Measurements from ENCODE around the gene EDIL3.

The EDIL3 gene

DNA sequence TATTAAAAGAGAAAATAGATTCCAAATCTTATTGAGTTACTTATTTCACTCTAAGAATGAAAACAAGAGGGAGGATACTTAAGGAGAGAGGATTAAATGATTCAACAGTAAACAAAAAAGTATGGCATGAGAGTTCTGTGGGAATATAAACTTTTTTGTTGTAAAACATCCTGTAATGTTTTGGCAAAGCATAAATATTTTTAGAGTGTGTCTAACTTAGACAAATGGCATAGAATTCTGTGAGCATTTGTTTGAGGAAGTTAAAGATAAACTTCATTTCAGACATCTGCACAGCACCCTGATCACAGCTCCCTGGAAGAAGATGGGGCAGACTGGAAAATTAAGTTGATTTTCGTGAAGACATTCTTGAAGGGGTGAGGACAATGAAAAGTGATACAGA, 417.3 kb downstream of the EDIL3 start:
- no peak for DNase-seq (ENCODE audit: low read depth, low spot score)

DNA sequence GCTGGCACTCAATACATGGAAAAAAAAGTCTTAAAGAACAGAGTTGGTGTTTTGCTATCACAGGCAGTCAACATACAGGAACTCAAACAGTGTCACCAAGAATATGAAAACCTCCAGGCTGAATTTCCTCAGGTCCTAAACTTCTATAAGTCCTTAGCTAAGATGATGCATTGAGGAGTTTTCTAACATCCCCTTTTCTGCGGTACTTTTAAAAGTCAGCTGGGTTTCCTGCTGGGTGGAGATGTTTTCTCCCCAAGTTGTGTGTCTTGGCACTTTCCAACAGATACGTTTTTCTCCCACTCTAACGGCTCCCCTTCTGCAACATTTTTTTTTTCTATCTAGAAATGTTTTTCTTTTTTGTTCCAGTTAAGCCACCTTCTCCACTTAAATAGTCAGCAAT, 419.2 kb downstream of the EDIL3 start:
- no peak for DNase-seq (ENCODE audit: low read depth, low spot score)

DNA sequence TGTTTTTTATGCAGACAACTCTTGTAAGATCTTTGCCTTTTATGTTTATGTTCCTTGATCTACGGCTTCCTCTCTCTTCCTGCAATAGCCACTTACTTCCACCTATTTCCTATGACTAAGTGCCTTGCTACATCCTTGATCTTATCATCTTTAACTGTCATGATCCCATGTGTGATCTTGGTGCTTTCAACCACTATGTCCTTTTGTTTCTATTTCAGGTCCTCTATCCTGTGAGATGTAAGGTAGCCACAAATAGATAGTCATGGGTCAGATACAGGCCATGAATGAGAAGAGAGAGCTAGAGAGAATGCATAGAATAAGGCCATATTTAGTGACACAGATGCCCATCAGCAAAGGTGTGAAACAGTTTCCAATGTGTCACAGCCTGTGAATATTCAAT, 420.4 kb downstream of the EDIL3 start:
- no peak for DNase-seq (ENCODE audit: low read depth, low spot score)

DNA sequence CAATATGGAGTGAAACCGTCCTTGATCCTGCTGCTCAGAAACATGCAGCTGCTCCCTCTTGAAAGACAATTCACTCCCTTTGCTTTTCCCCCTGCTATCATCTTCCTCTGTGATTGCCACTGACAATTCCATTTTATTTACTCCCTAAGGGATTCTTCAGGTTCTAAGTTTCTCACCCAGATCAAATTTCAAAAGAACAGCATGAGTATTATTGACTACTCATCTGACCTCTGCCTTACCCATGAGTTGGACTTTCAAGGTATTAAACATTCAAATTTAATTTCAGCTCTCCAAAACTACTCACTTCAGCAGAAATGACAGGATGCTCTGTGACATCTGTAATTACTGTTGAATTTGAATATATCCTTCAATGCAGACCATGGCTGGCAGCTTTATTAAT, 427.5 kb downstream of the EDIL3 start:
- no peak for DNase-seq (ENCODE audit: low read depth, low spot score)

DNA sequence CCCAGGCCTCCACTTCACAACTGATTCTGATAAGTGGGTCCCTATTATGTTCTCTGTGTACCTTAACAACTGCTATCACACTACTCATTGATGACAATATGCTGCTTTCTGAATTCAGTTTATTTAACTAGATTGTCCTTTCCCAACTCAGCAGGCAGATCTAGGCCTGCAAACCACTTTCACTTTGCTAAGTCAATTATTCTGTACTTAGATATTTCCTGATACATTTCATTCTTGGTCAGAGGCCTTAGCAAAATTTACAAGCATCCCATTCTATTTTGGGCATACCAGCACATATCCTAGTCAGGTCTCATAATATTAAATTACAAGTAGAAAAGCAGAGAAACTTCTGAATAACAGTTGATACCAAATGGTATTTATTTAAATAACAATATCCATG, 428.3 kb downstream of the EDIL3 start:
- DNase-seq (ENCODE audit: low read depth, low spot score) = no peak

- DNase-seq (ENCODE audit: low read depth, low spot score) = no peak
Observed at GRCh38 chr5:83955916-83956315, 428.8 kb downstream of the EDIL3 start.

GRCh38 chr5:83947763-83948162, 436.9 kb downstream of the EDIL3 start:
- DNase-seq (ENCODE audit: low read depth, low spot score) = no peak

GRCh38 chr5:83946516-83946915, 438.2 kb downstream of the EDIL3 start:
- DNase-seq (ENCODE audit: low read depth, low spot score) = no peak

DNA sequence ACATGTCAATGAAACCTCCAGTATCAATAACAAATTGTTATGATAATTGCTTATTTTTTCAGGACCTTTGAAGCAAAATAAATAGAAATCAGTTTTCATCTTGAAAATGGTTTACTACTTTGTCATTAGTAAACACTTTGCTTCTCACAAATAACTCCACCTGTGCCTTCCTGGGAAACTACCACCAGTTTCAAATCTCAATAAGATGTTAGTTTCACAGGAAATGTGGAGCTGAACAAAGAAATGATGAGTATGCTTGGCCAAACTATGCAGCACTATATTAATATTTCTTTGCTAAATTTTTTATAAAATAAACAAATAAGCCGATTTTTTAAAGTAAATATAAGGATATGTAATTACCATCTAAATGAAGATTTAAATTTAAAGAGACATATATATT, 442.5 kb downstream of the EDIL3 start:
- DNase-seq (ENCODE audit: low read depth, low spot score) = no peak

GRCh38 chr5:83937837-83938236, 446.8 kb downstream of the EDIL3 start:
- DNase-seq (ENCODE audit: low read depth, low spot score) = no peak

DNA sequence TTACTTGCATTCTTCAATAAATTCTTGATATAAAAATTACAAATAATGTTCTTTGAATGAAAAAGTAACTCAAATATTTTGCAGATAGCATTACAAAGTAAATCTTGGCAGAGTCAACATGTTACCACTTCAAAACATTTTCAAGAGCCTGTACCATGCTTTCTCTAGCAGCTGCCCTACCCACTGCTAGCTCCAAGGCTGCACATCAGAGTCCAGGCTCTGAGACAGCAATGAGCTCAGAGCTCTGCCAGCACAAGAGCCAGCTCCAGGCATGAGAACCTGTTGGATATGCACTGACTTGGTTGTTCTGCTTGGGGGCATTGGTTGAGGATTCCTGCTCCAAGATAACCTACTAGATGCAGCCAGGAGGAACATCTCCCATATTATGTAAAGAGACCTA, 452.7 kb downstream of the EDIL3 start:
- no peak for DNase-seq (ENCODE audit: low read depth, low spot score)

DNA sequence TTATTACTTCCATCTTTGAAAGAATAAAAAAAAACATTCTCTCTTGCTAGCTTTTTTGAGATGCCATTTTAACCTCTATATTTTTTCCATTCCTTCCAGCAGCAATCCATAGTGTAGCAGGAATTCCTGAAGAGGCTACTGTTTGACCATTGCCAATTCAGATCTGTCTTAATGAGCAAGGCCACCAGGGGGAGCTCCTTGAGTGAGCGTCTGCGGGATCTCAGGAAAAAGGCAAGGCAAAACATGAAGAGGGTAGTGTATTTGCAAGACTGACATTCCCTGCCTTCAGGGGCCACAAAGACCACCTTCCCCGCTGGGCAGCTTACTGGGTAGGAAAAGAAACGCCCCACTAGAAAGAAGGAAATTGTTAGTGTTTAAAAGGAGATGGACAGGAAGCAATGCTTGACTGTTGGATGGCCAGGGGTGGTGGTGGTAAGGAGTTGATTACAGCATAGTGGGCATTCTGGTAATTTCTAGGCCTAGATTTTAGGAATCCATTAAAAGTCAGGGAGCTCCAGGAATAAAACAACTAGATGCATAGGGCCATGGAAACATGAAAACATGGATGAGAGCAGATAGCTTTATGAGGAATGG, 457.4 kb downstream of the EDIL3 start:
- no peak for DNase-seq (ENCODE audit: low read depth, low spot score)

GRCh38 chr5:83925955-83926337, 458.7 kb downstream of the EDIL3 start:
- no peak for DNase-seq (ENCODE audit: low read depth, low spot score)

DNA sequence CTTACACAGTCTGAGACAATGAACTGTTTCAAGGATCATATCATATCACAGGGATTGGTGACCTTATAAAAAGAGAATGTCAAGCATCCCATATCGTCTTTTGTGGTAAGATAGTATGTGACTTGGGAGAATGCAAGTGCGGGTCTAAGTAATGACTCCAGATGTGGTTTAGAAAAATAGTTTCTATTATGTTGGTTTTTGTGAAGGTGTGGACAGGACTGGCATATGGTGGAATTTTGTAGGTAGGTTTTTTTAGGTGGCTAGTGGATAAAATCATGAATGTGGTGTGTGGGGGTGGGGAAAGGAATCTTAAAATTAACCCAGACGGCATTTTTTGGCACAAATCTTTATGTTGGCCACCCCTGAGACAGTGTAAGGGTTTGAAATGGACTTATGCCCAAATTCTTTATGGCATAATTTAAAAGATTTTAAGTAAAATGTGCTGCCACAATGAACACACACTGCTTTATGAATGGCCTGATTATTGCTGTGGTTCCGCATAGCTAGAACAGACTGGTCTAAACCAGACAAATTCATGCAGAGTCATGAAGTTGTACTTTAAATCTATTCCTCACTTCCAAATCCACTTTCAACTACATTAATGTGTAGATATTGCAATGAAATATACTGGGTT, 459.2 kb downstream of the EDIL3 start:
- DNase-seq (ENCODE audit: low read depth, low spot score) = no peak

GRCh38 chr5:83924891-83925290, 459.8 kb downstream of the EDIL3 start:
- no peak for DNase-seq (ENCODE audit: low read depth, low spot score)

- no peak for DNase-seq (ENCODE audit: low read depth, low spot score)
Observed at GRCh38 chr5:83924171-83924570, 460.5 kb downstream of the EDIL3 start.

GRCh38 chr5:83922699-83923098, 462.0 kb downstream of the EDIL3 start:
- DNase-seq (ENCODE audit: low read depth, low spot score) = no peak

- no peak for DNase-seq (ENCODE audit: low read depth, low spot score)
Observed at GRCh38 chr5:83921666-83922193, 462.9 kb downstream of the EDIL3 start.

GRCh38 chr5:83919071-83920041, 465.3 kb downstream of the EDIL3 start:
- DNase-seq (ENCODE audit: low read depth, low spot score) = no peak

GRCh38 chr5:83917261-83917908, 467.3 kb downstream of the EDIL3 start:
- DNase-seq (ENCODE audit: low read depth, low spot score) = no peak

DNA sequence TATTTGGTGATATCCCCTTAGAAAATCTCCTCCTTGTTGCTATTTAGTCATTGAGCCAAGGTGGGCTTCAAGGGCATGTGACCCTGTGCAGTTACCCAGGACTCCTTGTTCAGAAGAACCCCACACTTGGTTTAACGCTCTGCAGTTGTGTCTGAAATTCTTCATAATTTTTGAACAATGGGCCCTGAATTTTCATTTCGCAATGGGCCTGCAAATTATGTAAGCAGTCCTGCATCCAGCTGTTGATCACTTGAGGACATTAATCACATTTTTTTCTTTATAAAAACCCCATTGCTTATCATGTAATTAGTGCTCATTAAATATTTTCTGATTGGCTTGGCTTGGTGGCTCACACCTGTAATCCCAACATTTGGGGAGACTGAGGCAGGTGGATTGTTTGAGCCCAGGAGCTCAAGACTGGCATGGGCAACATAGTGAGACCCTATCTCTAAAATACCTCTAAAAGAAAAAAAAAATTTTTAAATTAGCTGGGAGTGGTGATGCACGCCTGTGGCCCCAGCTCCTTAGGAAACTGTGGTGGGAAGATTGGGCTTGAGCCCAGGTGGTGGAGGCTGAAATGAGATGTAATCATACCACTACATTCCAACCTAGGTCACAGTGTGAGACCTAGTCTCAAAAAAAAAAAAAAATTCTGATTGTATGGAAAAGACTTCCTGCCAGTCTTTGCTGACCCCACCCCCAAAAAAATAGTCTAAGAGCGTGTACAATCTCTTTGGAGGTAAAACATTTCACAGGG, 469.8 kb downstream of the EDIL3 start:
- DNase-seq (ENCODE audit: low read depth, low spot score) = no peak
